ENCODE data around the gene VWA5B2.
"Not testable (repeated sequence)": the region's sequence is repeated elsewhere in the genome, so short reads cannot be mapped to it uniquely, and the experiment has no call there.

- TF ChIP-seq, protein P1, sequence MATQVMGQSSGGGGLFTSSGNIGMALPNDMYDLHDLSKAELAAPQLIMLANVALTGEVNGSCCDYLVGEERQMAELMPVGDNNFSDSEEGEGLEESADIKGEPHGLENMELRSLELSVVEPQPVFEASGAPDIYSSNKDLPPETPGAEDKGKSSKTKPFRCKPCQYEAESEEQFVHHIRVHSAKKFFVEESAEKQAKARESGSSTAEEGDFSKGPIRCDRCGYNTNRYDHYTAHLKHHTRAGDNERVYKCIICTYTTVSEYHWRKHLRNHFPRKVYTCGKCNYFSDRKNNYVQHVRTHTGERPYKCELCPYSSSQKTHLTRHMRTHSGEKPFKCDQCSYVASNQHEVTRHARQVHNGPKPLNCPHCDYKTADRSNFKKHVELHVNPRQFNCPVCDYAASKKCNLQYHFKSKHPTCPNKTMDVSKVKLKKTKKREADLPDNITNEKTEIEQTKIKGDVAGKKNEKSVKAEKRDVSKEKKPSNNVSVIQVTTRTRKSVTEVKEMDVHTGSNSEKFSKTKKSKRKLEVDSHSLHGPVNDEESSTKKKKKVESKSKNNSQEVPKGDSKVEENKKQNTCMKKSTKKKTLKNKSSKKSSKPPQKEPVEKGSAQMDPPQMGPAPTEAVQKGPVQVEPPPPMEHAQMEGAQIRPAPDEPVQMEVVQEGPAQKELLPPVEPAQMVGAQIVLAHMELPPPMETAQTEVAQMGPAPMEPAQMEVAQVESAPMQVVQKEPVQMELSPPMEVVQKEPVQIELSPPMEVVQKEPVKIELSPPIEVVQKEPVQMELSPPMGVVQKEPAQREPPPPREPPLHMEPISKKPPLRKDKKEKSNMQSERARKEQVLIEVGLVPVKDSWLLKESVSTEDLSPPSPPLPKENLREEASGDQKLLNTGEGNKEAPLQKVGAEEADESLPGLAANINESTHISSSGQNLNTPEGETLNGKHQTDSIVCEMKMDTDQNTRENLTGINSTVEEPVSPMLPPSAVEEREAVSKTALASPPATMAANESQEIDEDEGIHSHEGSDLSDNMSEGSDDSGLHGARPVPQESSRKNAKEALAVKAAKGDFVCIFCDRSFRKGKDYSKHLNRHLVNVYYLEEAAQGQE (tag by site-specific recombination; IDR thresholded peaks at IDR 0.05): not testable (repeated sequence)
- not testable (repeated sequence) for TF ChIP-seq CTCF (tag by site-specific recombination; IDR thresholded peaks at IDR 0.05); YY1 (tag by site-specific recombination; IDR thresholded peaks at IDR 0.05); ZNF555 (tag by site-specific recombination; conservative IDR thresholded peaks at IDR 0.05); ZNF24 (tag by site-specific recombination; IDR thresholded peaks at IDR 0.05); ZNF341 (tag by site-specific recombination; IDR thresholded peaks at IDR 0.05; ENCODE audit: low read depth); ZNF600 (tag by site-specific recombination; IDR thresholded peaks at IDR 0.05)
- TF ChIP-seq, protein P2, sequence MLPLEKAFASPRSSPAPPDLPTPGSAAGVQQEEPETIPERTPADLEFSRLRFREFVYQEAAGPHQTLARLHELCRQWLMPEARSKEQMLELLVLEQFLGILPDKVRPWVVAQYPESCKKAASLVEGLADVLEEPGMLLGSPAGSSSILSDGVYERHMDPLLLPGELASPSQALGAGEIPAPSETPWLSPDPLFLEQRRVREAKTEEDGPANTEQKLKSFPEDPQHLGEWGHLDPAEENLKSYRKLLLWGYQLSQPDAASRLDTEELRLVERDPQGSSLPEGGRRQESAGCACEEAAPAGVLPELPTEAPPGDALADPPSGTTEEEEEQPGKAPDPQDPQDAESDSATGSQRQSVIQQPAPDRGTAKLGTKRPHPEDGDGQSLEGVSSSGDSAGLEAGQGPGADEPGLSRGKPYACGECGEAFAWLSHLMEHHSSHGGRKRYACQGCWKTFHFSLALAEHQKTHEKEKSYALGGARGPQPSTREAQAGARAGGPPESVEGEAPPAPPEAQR (tag by site-specific recombination; IDR thresholded peaks at IDR 0.05): not testable (repeated sequence)
Observed at GRCh38 chr3:184267249-184267648, 37.9 kb downstream of the VWA5B2 start.

All from HEK293 (cell line).